GM23338 (cell line): ENCODE results near the gene SLC25A4.

Experiments used
- CREB1 ChIP-seq: fragments of 250-450 bp; sonication (Bioruptor Pico); IDR thresholded peaks from 2 replicates; pipeline ENCODE4 v1.5.0; 2020; ENCODE audit warnings: low read depth, mild to moderate bottlenecking, moderate library complexity
- EZH2 ChIP-seq: fragments of 200-600 bp; sonication (generic); IDR thresholded peaks from one replicate; pipeline ENCODE4 v1.8.0; 2017; ENCODE audit warnings: antibody characterized with exemption, mild to moderate bottlenecking, low read depth; ENCODE audit not compliant: unreplicated experiment
- EZH2phosphoT487 ChIP-seq: fragments of 200-600 bp; sonication (generic); IDR thresholded peaks from one replicate; pipeline ENCODE4 v1.8.1; 2018; ENCODE audit warnings: antibody characterized with exemption; ENCODE audit not compliant: unreplicated experiment
- NANOG ChIP-seq: IDR thresholded peaks from 2 replicates; pipeline ENCODE4 v1.6.1; 2016; ENCODE audit warnings: antibody characterized with exemption, borderline replicate concordance
- POLR2AphosphoS5 ChIP-seq: IDR thresholded peaks from 2 replicates; pipeline ENCODE4 v1.6.1; 2016; ENCODE audit warnings: antibody characterized with exemption, low read depth
- STAT1 ChIP-seq: IDR thresholded peaks from one replicate; pipeline ENCODE4 v1.6.1; 2016; ENCODE audit warnings: antibody characterized with exemption; ENCODE audit not compliant: unreplicated experiment
- ZNF114 ChIP-seq: fragments of 250-450 bp; sonication (Bioruptor Pico); IDR thresholded peaks from 2 replicates; pipeline ENCODE4 v1.5.0; 2020; ENCODE audit warnings: mild to moderate bottlenecking, moderate library complexity
- TF ChIP-seq, protein P1 (sequence below), 2 experiments: fragments of 200-600 bp in 1 of 2; sonication (generic) in 1 of 2; conservative IDR thresholded peaks; 2 replicates each; pipeline versions ENCODE4 v1.5.1 to v1.6.1; 2016 to 2017; ENCODE audit warnings: antibody characterized with exemption in 2 of 2, low read depth in 2 of 2, mild to moderate bottlenecking in 2 of 2, moderate library complexity in 1 of 2
- TF ChIP-seq, protein P2 (sequence below): IDR thresholded peaks from one replicate; pipeline ENCODE4 v1.6.1; 2018; ENCODE audit warnings: antibody characterized with exemption; ENCODE audit not compliant: unreplicated experiment
- TF ChIP-seq, protein P3 (sequence below): IDR thresholded peaks from 2 replicates; pipeline ENCODE4 v1.6.1; 2016; ENCODE audit warnings: antibody characterized with exemption

GRCh38 chr4:185106353-185106752, 36.7 kb upstream of the SLC25A4 start:
- TF ChIP-seq, protein P1, sequence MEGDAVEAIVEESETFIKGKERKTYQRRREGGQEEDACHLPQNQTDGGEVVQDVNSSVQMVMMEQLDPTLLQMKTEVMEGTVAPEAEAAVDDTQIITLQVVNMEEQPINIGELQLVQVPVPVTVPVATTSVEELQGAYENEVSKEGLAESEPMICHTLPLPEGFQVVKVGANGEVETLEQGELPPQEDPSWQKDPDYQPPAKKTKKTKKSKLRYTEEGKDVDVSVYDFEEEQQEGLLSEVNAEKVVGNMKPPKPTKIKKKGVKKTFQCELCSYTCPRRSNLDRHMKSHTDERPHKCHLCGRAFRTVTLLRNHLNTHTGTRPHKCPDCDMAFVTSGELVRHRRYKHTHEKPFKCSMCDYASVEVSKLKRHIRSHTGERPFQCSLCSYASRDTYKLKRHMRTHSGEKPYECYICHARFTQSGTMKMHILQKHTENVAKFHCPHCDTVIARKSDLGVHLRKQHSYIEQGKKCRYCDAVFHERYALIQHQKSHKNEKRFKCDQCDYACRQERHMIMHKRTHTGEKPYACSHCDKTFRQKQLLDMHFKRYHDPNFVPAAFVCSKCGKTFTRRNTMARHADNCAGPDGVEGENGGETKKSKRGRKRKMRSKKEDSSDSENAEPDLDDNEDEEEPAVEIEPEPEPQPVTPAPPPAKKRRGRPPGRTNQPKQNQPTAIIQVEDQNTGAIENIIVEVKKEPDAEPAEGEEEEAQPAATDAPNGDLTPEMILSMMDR (conservative IDR thresholded peaks at IDR 0.05; ENCODE audit: low read depth in 2 of 2), result no peak
- TF ChIP-seq EZH2phosphoT487 (no peak), POLR2AphosphoS5 (no peak), CREB1 (CRISPR knock-in tag) (no peak), EZH2 (no peak), NANOG (no peak), STAT1 (no peak), ZNF114 (CRISPR knock-in tag) (no peak)
- TF ChIP-seq, protein P2, sequence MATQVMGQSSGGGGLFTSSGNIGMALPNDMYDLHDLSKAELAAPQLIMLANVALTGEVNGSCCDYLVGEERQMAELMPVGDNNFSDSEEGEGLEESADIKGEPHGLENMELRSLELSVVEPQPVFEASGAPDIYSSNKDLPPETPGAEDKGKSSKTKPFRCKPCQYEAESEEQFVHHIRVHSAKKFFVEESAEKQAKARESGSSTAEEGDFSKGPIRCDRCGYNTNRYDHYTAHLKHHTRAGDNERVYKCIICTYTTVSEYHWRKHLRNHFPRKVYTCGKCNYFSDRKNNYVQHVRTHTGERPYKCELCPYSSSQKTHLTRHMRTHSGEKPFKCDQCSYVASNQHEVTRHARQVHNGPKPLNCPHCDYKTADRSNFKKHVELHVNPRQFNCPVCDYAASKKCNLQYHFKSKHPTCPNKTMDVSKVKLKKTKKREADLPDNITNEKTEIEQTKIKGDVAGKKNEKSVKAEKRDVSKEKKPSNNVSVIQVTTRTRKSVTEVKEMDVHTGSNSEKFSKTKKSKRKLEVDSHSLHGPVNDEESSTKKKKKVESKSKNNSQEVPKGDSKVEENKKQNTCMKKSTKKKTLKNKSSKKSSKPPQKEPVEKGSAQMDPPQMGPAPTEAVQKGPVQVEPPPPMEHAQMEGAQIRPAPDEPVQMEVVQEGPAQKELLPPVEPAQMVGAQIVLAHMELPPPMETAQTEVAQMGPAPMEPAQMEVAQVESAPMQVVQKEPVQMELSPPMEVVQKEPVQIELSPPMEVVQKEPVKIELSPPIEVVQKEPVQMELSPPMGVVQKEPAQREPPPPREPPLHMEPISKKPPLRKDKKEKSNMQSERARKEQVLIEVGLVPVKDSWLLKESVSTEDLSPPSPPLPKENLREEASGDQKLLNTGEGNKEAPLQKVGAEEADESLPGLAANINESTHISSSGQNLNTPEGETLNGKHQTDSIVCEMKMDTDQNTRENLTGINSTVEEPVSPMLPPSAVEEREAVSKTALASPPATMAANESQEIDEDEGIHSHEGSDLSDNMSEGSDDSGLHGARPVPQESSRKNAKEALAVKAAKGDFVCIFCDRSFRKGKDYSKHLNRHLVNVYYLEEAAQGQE, result no peak
- TF ChIP-seq, protein P3, sequence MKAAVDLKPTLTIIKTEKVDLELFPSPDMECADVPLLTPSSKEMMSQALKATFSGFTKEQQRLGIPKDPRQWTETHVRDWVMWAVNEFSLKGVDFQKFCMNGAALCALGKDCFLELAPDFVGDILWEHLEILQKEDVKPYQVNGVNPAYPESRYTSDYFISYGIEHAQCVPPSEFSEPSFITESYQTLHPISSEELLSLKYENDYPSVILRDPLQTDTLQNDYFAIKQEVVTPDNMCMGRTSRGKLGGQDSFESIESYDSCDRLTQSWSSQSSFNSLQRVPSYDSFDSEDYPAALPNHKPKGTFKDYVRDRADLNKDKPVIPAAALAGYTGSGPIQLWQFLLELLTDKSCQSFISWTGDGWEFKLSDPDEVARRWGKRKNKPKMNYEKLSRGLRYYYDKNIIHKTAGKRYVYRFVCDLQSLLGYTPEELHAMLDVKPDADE, result no peak
